Measurements from ENCODE around the gene PCDHGA2. TPM values are rescaled to one million over a fixed set of nuclear protein-coding genes. Genes with fewer than 3 reads are reported as not detected.
"Not testable (repeated sequence)": the region's sequence is repeated elsewhere in the genome, so short reads cannot be mapped to it uniquely, and the experiment has no call there.

The PCDHGA2 gene
- total RNA-seq, 2 donors from 2014 or later = not detected

DNA sequence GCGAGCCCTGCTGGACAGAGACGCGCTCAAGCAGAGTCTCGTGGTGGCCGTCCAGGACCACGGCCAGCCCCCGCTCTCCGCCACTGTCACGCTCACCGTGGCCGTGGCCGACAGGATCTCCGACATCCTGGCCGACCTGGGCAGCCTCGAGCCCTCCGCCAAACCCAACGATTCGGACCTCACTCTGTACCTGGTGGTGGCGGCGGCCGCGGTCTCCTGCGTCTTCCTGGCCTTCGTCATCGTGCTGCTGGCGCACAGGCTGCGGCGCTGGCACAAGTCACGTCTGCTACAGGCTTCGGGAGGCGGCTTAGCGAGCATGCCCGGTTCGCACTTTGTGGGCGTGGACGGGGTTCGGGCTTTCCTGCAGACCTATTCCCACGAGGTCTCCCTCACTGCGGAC, 6.0 kb upstream of the PCDHGA2 start:
- not testable (repeated sequence) for H3K4me3 Mint-ChIP-seq; H3K9me3 Mint-ChIP-seq; H3K36me3 Mint-ChIP-seq (ENCODE audit: low read depth); ATAC-seq (replicated peaks); H3K4me1 Mint-ChIP-seq; H3K27ac Mint-ChIP-seq
- H3K27me3 Mint-ChIP-seq = peaks cover 31% of the 10 kb centered on the region

DNA sequence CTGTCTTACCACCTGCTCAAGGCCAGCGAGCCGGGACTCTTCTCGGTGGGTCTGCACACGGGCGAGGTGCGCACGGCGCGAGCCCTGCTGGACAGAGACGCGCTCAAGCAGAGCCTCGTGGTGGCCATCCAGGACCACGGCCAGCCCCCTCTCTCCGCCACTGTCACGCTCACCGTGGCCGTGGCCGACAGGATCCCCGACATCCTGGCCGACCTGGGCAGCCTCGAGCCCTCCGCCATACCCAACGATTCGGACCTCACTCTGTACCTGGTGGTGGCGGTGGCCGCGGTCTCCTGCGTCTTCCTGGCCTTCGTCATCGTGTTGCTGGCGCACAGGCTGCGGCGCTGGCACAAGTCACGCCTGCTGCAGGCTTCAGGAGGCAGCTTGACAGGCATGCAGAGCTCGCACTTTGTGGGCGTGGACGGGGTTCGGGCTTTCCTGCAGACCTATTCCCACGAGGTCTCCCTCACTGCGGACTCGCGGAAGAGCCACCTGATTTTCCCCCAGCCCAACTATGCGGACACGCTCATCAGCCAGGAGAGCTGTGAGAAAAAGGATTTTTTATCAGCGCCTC, 2.3 kb downstream of the PCDHGA2 start:
- Mint-ChIP-seq H3K27me3 (peaks cover 48% of the 10 kb centered on the region), H3K9me3 (peaks cover 17% of the 10 kb centered on the region)
- not testable (repeated sequence) for H3K27ac Mint-ChIP-seq; H3K4me3 Mint-ChIP-seq; ATAC-seq (replicated peaks); H3K36me3 Mint-ChIP-seq (ENCODE audit: low read depth); H3K4me1 Mint-ChIP-seq

DNA sequence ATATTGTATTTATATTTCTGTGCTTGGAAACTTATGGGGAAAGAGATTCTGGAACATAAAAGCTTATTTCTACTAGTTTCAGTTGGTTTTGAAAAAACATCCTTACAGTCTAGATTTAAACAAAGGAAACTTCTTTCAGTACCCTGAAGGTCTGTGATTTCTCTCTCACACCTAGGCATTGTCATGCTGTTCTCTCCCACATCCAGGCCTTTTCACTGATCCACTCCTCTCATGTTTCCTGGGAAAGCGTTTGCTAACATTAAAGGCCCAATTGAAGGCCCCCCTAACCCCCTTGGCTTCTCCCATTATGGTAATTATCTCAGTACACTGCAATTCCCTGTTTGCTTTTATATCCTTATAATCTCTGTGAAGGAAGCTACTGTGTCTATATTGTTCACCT, 4.2 kb downstream of the PCDHGA2 start:
- Mint-ChIP-seq H3K27ac (no peak overlapping the region), H3K4me1 (no peaks in the 10 kb centered on the region), H3K9me3 (peaks cover 21% of the 10 kb centered on the region), H3K27me3 (peaks cover 34% of the 10 kb centered on the region), H3K4me3 (no peak overlapping the region), H3K36me3 (ENCODE audit: low read depth) (no peaks in the 10 kb centered on the region)
- no peak for ATAC-seq (replicated peaks)

DNA sequence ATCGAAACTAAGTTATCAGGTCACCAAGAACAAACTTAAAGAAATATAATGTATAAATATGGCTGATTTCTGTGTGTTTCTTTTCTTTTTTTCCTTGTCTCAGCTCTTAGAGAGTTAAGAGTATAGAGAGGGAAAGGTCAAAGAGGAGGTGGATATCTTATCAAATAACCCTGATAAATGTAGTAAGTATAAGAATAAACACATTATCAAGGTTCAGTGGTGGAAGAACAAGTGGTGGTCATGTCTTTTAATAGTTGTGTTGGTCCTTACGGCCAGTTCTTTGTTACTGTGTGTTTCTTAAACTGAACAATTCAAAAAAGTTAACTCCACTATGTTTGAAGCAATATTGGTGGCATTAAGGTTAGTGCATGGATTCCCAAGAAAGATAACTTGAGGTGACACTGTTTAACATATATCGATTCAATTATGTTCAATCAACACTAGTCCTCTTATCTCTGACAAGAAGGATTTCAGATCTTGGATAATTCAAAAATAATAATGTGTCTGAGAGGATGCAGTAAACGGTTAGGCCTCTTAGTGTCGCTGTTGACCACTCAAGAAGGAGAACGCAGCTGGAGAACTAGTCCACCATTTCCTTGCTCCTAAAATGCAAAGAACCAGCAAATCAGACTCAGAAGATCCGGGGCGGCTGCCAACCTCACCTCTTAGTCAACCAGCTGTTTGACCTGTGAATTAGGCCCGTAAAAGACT, 4.8 kb downstream of the PCDHGA2 start, which contains the start of gene PCDHGA3:
TSS of gene PCDHGA3 (plus strand) at position 588 of the 711 bp plus-strand sequence. CDS start 205 bp downstream, outside the sequence.
- Mint-ChIP-seq H3K4me3 (peak within 1 kb of the TSS; percentile 30), H3K27me3 (peaks cover 32% of the 10 kb centered on the region), H3K4me1 (no peaks in the 10 kb centered on the region), H3K27ac (no peak within 1 kb of the TSS), H3K36me3 (ENCODE audit: low read depth) (no peaks in the 10 kb centered on the region), H3K9me3 (peaks cover 15% of the 10 kb centered on the region)
- no peak for ATAC-seq (replicated peaks)

DNA sequence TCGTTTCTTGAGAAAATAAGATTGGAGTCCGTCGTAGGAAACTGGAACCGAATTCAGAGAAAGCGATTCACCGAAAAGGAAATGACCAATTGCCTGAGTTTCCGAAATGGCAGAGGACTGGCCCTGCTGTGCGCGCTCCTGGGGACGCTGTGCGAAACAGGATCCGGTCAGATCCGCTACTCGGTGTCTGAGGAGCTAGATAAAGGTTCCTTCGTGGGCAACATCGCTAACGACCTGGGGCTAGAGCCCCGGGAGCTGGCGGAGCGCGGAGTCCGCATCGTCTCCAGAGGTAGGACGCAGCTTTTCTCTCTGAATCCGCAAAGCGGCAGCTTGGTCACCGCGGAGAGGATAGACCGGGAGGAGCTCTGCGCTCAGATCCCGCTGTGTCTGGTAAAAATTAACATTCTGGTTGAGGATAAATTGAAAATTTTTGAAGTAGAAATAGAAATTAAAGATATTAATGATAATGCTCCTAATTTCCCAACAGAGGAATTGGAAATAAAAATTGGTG, 5.4 kb downstream of the PCDHGA2 start:
- H3K9me3 Mint-ChIP-seq = peaks cover 11% of the 10 kb centered on the region
- peaks cover 35% of the 10 kb centered on the region for H3K27me3 Mint-ChIP-seq
- H3K4me1 Mint-ChIP-seq = no peaks in the 10 kb centered on the region
- no peaks in the 10 kb centered on the region for H3K36me3 Mint-ChIP-seq (ENCODE audit: low read depth)
- peak overlapping the region; percentile 30 for H3K4me3 Mint-ChIP-seq
- ATAC-seq (replicated peaks) = no peak
- no peak overlapping the region for H3K27ac Mint-ChIP-seq

DNA sequence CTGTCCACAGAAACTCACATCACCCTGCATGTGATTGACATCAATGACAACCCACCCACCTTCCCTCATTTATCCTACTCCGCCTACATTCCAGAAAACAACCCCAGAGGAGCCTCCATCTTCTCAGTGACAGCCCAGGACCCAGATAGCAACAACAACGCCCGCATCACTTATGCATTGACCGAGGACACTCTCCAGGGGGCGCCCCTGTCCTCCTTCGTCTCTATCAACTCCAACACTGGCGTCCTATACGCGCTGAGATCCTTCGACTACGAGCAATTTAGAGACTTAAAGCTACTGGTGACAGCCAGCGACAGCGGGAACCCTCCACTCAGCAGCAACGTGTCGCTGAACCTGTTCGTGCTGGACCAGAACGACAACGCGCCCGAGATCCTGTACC, 6.8 kb downstream of the PCDHGA2 start:
- Mint-ChIP-seq H3K4me1 (no peaks in the 10 kb centered on the region), H3K36me3 (ENCODE audit: low read depth) (no peaks in the 10 kb centered on the region), H3K4me3 (no peak overlapping the region), H3K27ac (no peak overlapping the region), H3K27me3 (peaks cover 45% of the 10 kb centered on the region), H3K9me3 (peaks cover 11% of the 10 kb centered on the region)
- ATAC-seq (replicated peaks) = no peak

DNA sequence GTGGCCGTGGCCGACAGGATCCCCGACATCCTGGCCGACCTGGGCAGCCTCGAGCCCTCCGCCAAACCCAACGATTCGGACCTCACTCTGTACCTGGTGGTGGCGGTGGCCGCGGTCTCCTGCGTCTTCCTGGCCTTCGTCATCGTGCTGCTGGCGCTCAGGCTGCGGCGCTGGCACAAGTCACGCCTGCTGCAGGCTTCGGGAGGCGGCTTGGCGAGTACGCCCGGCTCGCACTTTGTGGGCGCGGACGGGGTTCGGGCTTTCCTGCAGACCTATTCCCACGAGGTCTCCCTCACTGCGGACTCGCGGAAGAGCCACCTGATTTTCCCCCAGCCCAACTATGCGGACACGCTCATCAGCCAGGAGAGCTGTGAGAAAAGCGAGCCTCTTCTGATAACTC, 7.5 kb downstream of the PCDHGA2 start:
- not testable (repeated sequence) for H3K27ac Mint-ChIP-seq; H3K4me3 Mint-ChIP-seq; H3K4me1 Mint-ChIP-seq; H3K36me3 Mint-ChIP-seq (ENCODE audit: low read depth); ATAC-seq (replicated peaks)
- Mint-ChIP-seq H3K9me3 (peaks cover 11% of the 10 kb centered on the region), H3K27me3 (peaks cover 46% of the 10 kb centered on the region)

DNA sequence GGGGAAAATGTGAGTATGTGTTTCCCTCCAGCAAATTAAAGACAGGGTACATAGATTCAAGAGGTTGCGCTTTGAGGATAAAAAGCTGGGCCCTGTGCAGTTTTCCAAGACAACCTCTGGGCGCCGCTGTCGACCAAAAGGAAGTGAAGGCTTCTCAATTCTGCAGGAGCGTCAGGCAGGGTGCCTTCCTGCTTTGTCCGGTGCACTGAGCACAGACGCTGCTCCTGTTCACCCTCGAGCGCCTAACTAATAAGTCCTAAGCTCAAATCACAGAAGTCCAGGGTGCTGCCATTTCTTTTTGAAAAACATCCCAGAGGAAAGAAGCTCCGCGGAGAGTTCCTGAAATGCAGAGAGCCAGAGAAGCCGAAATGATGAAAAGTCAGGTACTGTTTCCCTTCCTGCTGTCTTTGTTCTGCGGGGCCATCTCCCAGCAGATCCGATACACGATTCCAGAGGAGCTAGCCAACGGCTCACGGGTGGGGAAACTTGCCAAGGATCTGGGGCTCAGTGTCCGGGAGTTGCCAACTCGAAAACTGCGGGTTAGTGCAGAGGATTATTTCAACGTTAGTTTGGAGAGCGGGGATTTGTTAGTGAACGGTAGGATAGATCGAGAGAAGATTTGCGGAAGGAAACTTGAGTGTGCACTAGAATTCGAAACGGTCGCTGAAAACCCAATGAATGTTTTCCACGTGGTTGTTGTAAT, 11.5 kb downstream of the PCDHGA2 start, which contains the start of gene PCDHGB1:
TSS of gene PCDHGB1 (plus strand) at position 183 of the 703 bp plus-strand sequence. CDS start at position 345, 162 bp downstream.
- Mint-ChIP-seq H3K27me3 (peaks cover 41% of the 10 kb centered on the region), H3K9me3 (peaks cover 14% of the 10 kb centered on the region)
- no peak for ATAC-seq (replicated peaks)

DNA sequence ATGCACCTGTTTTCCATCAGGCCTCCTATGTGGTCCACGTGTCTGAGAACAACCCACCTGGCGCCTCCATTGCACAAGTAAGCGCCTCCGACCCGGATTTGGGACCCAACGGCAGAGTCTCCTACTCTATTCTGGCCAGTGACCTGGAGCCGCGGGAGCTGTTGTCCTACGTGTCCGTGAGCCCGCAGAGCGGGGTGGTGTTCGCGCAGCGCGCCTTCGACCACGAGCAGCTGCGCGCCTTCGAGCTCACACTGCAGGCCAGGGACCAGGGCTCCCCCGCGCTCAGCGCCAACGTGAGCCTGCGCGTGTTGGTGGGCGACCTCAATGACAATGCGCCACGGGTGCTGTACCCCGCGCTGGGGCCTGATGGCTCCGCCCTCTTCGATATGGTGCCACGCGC, 13.0 kb downstream of the PCDHGA2 start:
- Mint-ChIP-seq H3K4me1 (no peaks in the 10 kb centered on the region), H3K4me3 (no peak overlapping the region), H3K9me3 (peaks cover 14% of the 10 kb centered on the region), H3K36me3 (ENCODE audit: low read depth) (no peaks in the 10 kb centered on the region), H3K27me3 (peaks cover 52% of the 10 kb centered on the region), H3K27ac (no peak overlapping the region)
- ATAC-seq (replicated peaks) = no peak

More for the DNA sequence above, 11.5 kb downstream of the PCDHGA2 start, which contains the start of gene PCDHGB1:
- H3K27ac Mint-ChIP-seq = no peak within 1 kb of the TSS
- no peaks in the 10 kb centered on the region for H3K4me1 Mint-ChIP-seq
- H3K36me3 Mint-ChIP-seq (ENCODE audit: low read depth) = no peaks in the 10 kb centered on the region
- peak within 1 kb of the TSS; percentile 34 for H3K4me3 Mint-ChIP-seq

DNA sequence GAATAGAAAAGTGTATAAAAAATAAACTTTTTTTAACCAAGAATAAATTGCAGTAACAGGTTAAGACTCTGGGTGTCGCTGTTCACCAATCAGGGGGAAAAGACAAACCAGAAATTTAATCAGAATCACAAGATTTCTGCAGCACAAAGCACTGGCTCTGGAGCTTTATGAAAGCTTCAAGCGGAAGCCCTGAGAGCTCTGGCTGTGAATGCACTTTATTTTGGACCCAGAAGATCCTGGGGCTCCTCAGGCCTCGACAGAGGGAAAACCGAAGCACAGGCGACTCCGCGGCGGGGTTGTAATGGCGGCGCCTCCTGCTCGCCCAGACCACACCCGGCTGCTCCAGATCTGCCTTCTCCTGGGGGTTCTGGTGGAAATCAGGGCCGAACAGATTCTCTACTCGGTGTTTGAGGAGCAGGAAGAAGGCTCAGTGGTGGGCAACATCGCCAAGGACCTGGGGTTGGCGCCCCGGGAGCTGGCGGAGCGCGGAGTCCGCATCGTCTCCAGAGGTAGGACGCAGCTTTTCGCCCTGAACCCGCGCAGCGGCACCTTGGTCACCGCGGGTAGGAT, 16.4 kb downstream of the PCDHGA2 start, which contains the start of gene PCDHGA4:
TSS of gene PCDHGA4 (plus strand) at position 122 of the 570 bp plus-strand sequence. CDS start at position 209, 87 bp downstream.
- Mint-ChIP-seq H3K4me3 (peak within 1 kb of the TSS; percentile 43), H3K27me3 (peaks cover 47% of the 10 kb centered on the region), H3K36me3 (ENCODE audit: low read depth) (no peaks in the 10 kb centered on the region), H3K4me1 (no peaks in the 10 kb centered on the region), H3K9me3 (peaks cover 12% of the 10 kb centered on the region), H3K27ac (no peak within 1 kb of the TSS)
- ATAC-seq (replicated peaks) = no peak

DNA sequence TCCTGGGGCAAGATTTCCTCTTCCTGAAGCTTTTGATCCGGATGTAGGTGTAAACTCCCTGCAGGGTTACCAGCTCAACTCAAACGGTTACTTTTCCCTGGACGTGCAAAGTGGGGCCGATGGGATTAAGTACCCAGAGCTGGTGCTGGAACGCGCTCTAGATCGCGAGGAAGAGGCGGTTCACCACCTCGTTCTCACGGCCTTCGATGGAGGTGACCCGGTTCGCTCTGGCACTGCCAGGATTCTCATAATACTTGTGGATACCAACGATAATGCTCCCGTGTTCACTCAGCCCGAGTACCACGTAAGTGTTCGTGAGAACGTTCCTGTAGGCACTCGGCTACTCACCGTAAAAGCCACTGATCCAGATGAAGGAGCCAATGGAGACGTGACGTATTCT, 17.1 kb downstream of the PCDHGA2 start:
- Mint-ChIP-seq H3K27ac (no peak overlapping the region), H3K4me3 (peak overlapping the region; percentile 43), H3K27me3 (peaks cover 43% of the 10 kb centered on the region), H3K9me3 (peaks cover 11% of the 10 kb centered on the region), H3K36me3 (ENCODE audit: low read depth) (no peaks in the 10 kb centered on the region), H3K4me1 (no peaks in the 10 kb centered on the region)
- ATAC-seq (replicated peaks) = no peak

DNA sequence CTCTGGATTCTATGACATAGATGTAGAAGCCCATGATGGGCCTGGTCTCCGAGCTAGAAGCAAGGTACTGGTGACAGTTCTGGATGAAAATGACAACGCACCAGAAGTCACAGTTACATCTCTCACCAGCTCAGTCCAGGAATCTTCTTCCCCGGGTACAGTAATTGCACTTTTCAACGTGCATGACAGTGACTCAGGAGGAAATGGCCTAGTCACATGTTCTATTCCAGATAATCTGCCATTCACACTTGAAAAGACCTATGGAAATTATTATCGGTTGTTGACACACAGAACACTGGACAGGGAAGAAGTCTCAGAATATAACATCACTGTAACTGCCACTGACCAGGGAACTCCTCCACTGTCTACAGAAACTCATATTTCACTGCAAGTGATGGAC, 17.6 kb downstream of the PCDHGA2 start:
- Mint-ChIP-seq H3K27ac (no peak overlapping the region), H3K36me3 (ENCODE audit: low read depth) (no peaks in the 10 kb centered on the region), H3K4me3 (no peak overlapping the region), H3K9me3 (peaks cover 13% of the 10 kb centered on the region), H3K4me1 (no peaks in the 10 kb centered on the region), H3K27me3 (peaks cover 48% of the 10 kb centered on the region)
- no peak for ATAC-seq (replicated peaks)

DNA sequence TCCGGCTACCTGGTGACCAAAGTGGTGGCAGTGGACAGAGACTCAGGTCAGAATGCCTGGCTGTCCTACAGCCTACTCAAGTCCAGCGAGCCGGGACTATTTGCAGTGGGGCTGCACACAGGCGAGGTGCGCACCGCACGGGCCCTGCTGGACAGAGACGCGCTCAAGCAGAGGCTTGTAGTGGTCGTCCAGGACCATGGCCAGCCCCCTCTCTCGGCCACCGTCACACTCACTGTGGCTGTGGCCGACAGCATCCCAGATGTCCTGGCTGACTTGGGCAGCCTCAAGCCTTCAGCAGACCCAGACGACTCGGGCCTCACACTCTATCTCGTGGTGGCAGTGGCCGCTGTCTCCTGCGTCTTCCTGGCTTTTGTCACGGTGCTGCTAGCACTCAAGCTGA, 18.4 kb downstream of the PCDHGA2 start:
- Mint-ChIP-seq H3K4me3 (no peak overlapping the region), H3K36me3 (ENCODE audit: low read depth) (no peaks in the 10 kb centered on the region), H3K9me3 (peaks cover 13% of the 10 kb centered on the region), H3K27me3 (peaks cover 52% of the 10 kb centered on the region), H3K4me1 (no peaks in the 10 kb centered on the region), H3K27ac (no peak overlapping the region)
- no peak for ATAC-seq (replicated peaks)

DNA sequence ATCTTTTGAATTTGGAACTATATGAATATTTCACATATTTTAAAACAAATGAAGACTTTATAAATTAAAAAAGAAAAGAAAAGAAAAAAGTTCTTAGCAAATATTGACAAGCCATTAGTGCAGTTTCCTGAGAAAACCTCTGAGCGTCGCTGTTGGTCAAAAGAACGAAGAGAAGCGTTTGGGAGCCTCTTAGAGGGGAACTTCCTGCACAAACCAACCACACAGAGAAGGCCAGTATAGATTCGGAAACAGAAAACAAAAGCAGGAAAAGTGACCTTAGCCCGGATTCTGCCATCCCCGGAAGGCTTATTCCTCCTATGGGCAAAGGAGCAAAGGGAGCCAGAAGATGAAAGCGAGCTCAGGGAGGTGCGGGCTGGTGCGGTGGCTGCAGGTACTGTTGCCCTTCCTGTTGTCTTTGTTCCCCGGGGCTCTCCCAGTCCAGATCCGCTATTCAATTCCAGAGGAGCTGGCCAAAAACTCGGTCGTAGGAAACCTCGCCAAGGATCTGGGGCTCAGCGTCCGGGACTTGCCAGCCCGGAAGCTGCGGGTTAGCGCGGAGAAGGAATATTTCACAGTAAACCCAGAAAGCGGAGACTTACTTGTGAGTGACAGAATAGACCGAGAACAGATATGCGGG, 21.3 kb downstream of the PCDHGA2 start, which contains the start of gene PCDHGB2:
TSS of gene PCDHGB2 (plus strand) at position 205 of the 637 bp plus-strand sequence. CDS start at position 347, 142 bp downstream.
- peaks cover 62% of the 10 kb centered on the region for H3K27me3 Mint-ChIP-seq
- peaks cover 10% of the 10 kb centered on the region for H3K36me3 Mint-ChIP-seq (ENCODE audit: low read depth)
- peaks cover 17% of the 10 kb centered on the region for H3K9me3 Mint-ChIP-seq
- H3K4me3 Mint-ChIP-seq = peak within 1 kb of the TSS; percentile 40
- no peak for ATAC-seq (replicated peaks)
- no peak within 1 kb of the TSS for H3K27ac Mint-ChIP-seq
- H3K4me1 Mint-ChIP-seq = peaks cover 8% of the 10 kb centered on the region

Data from activated T-helper 17 cell treated with anti-CD3 and anti-CD28 coated beads, Interleukin-2, amount 50 U/mL, for 72 hours (primary cell).